Measurements from ENCODE around the gene DPF1. TPM values are rescaled to one million over a fixed set of nuclear protein-coding genes. Genes with fewer than 3 reads are reported as not detected.

The DPF1 gene
- total RNA-seq, 4 donors from 2014 or later, result 0.85 to 4.2 TPM; not detected in 2

GRCh38 chr19:38191747-38192146 lies 32.3 kb downstream of the DPF1 start:
- Histone ChIP-seq H3K4me3 (no peak overlapping the region), H3K27me3 (no peaks in the 10 kb centered on the region), H3K4me1 (no peaks in the 10 kb centered on the region), H3K27ac (no peak overlapping the region), H3K9me3 (no peaks in the 10 kb centered on the region), H3K36me3 (no peaks in the 10 kb centered on the region)
- DNase-seq, result no peak
- TF ChIP-seq CTCF (IDR thresholded peaks at IDR 0.05) (no peak), POLR2A (IDR thresholded peaks at IDR 0.05) (no peak)
- intact Hi-C loops (cut with DNase I; ENCODE audit: low total_unique reads), result no loop called here

DNA sequence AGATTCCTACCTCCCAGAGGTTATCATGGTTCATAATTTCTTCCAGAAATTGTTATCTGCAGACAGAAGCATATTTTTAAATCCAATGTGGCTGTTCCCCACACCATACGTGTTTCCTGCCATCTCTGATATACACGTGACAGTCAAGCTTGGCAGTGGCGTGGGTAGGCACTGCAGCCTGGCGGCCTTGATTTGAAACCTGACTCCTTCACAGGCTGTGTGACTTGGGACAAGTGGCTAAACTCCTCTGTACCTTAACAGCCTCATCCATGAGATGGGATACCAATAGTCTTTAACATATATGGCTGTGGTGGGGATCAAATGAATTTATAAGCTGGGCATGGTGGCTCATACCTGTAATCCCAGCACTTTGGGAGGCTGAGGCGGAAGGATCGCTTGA lies 33.2 kb downstream of the DPF1 start:
- H3K27me3 ChIP-seq, result no peaks in the 10 kb centered on the region
- no peaks in the 10 kb centered on the region for H3K9me3 ChIP-seq
- TF ChIP-seq POLR2A (IDR thresholded peaks at IDR 0.05) (no peak), CTCF (IDR thresholded peaks at IDR 0.05) (no peak)
- intact Hi-C loops (cut with DNase I; ENCODE audit: low total_unique reads), result no loop called here
- no peaks in the 10 kb centered on the region for H3K36me3 ChIP-seq
- DNase-seq, result no peak
- no peak overlapping the region for H3K4me3 ChIP-seq
- H3K27ac ChIP-seq, result no peak overlapping the region
- no peaks in the 10 kb centered on the region for H3K4me1 ChIP-seq

- Histone ChIP-seq H3K4me3 (no peak overlapping the region), H3K27me3 (no peaks in the 10 kb centered on the region), H3K36me3 (no peaks in the 10 kb centered on the region), H3K9me3 (no peaks in the 10 kb centered on the region), H3K27ac (no peak overlapping the region), H3K4me1 (no peaks in the 10 kb centered on the region)
- no peak for TF ChIP-seq CTCF (IDR thresholded peaks at IDR 0.05)
- TF ChIP-seq POLR2A (IDR thresholded peaks at IDR 0.05), result no peak
- intact Hi-C loops (cut with DNase I; ENCODE audit: low total_unique reads), result no loop called here
- no peak for DNase-seq
These were observed 34.0 kb downstream of the DPF1 start for GRCh38 chr19:38190061-38190460.

DNA sequence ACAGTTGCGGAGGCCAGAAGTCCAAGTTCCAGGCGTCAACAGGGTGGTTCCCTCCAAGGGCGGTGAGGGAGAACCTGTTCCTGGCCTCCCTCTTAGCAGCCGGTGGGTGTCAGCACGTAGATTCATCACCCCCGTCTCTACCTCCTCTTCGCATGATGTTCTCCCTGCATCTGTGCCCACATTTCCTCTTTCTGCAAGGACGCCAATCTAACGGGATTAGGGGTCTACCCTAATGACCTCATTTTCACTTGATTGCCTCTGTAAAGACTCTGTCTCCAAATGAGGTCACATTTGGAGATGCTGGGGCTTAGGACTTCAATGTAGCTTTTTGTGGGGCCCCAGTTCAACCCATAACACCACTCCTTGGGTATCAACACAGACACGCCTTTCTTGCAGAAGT lies 38.5 kb downstream of the DPF1 start:
- TF ChIP-seq POLR2A (IDR thresholded peaks at IDR 0.05) (no peak), CTCF (IDR thresholded peaks at IDR 0.05) (no peak)
- intact Hi-C loops (cut with DNase I; ENCODE audit: low total_unique reads), result no loop called here
- no peak overlapping the region for H3K4me3 ChIP-seq
- peaks cover 0 to 3% of the 10 kb centered on the region in 2 donors for H3K4me1 ChIP-seq
- no peak overlapping the region for H3K27ac ChIP-seq
- no peaks in the 10 kb centered on the region for H3K36me3 ChIP-seq
- no peak for DNase-seq
- H3K9me3 ChIP-seq, result peaks cover 0 to 1% of the 10 kb centered on the region in 2 donors
- H3K27me3 ChIP-seq, result no peaks in the 10 kb centered on the region

GRCh38 chr19:38184815-38185214 lies 39.2 kb downstream of the DPF1 start:
- Histone ChIP-seq H3K27ac (no peak overlapping the region), H3K4me1 (peaks cover 0 to 3% of the 10 kb centered on the region in 2 donors), H3K36me3 (no peaks in the 10 kb centered on the region), H3K27me3 (no peaks in the 10 kb centered on the region), H3K9me3 (peaks cover 0 to 9% of the 10 kb centered on the region in 2 donors), H3K4me3 (no peak overlapping the region)
- no peak for TF ChIP-seq CTCF (IDR thresholded peaks at IDR 0.05)
- TF ChIP-seq POLR2A (IDR thresholded peaks at IDR 0.05), result no peak
- DNase-seq, result no peak
- intact Hi-C loops (cut with DNase I; ENCODE audit: low total_unique reads), result no loop called here

Measured in uterus (tissue), 4 donors.